Kidney epithelial cell (primary cell): ENCODE data around the gene DAAM2. TPM values are rescaled to one million over a fixed set of nuclear protein-coding genes. Genes with fewer than 3 reads are reported as not detected.

Source experiments
- DNase-seq: peaks from one replicate; pipeline ENCODE4 v3.0.0-alpha.2; 2010; ENCODE audit warnings: low read depth
- H3K27me3 ChIP-seq: 2 replicates; pipeline ENCODE4 v1.6.0; 2011; ENCODE audit warnings: low read length; ENCODE audit not compliant: control insufficient read depth, insufficient read depth
- H3K36me3 ChIP-seq: 2 replicates; pipeline ENCODE4 v1.5.1; 2011; ENCODE audit warnings: low read length; ENCODE audit not compliant: control insufficient read depth, insufficient read depth
- H3K4me3 ChIP-seq: 2 replicates; pipeline ENCODE4 v1.5.1; 2011; ENCODE audit warnings: low read depth, mild to moderate bottlenecking, control low read depth, low read length
- CTCF ChIP-seq: IDR thresholded peaks from 2 replicates; pipeline ENCODE4 v1.5.1; 2011; ENCODE audit warnings: mild to moderate bottlenecking, moderate library complexity, low read length, control low read depth, inconsistent platforms; ENCODE audit not compliant: insufficient read depth, poor library complexity, severe bottlenecking
- total RNA-seq: library from RNA; depleted of rRNA; stranded (reverse); fragments of >200 nt; gene quantifications from 2 replicates; pipeline ENCODE4 v1.2.3, GENCODE V29; 2015

The DAAM2 gene
- total RNA-seq, 1 donor from 2014 or later = 1.3 TPM

DNA sequence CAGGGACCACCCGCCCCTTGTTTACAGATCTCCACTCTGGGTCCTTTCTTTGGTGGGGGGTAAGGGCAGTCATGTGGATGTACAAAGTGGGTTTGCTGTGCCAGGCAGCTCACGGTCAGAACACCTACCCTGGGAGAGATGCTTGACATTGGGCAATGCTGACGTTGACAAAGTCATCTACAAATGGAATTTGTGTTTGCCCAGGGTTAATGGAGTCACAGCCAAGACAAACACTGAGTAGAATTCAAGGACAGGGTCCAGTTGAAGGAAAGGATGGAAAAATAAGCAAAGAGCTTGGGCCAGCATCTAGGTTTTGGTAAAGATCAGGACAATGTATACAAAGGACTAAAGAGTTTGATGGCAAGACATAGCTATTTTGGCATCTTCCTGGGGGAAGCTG, 87.4 kb downstream of the DAAM2 start:
- no peak for DNase-seq
- Histone ChIP-seq H3K4me3 (no peak overlapping the region), H3K27me3 (no peaks in the 10 kb centered on the region), H3K36me3 (no peaks in the 10 kb centered on the region)
- no peak for TF ChIP-seq CTCF

- Histone ChIP-seq H3K36me3 (no peaks in the 10 kb centered on the region), H3K4me3 (no peak overlapping the region), H3K27me3 (no peaks in the 10 kb centered on the region)
- no peak for DNase-seq
- no peak for TF ChIP-seq CTCF
Measured at GRCh38 chr6:39880594-39880993, 88.4 kb downstream of the DAAM2 start.

GRCh38 chr6:39881851-39882530, 89.8 kb downstream of the DAAM2 start:
- H3K4me3 ChIP-seq = no peak overlapping the region
- no peak for DNase-seq
- no peaks in the 10 kb centered on the region for H3K27me3 ChIP-seq
- no peak for TF ChIP-seq CTCF
- H3K36me3 ChIP-seq = no peaks in the 10 kb centered on the region

- peak; percentile 76 for DNase-seq
- no peak for TF ChIP-seq CTCF
- Histone ChIP-seq H3K4me3 (no peak overlapping the region), H3K27me3 (no peaks in the 10 kb centered on the region), H3K36me3 (no peaks in the 10 kb centered on the region)
Measured at GRCh38 chr6:39882531-39882899, 90.3 kb downstream of the DAAM2 start.

- Histone ChIP-seq H3K36me3 (no peaks in the 10 kb centered on the region), H3K4me3 (no peak overlapping the region), H3K27me3 (no peaks in the 10 kb centered on the region)
- TF ChIP-seq CTCF = no peak
- no peak for DNase-seq
Measured at GRCh38 chr6:39884696-39885095, 92.5 kb downstream of the DAAM2 start.

DNA sequence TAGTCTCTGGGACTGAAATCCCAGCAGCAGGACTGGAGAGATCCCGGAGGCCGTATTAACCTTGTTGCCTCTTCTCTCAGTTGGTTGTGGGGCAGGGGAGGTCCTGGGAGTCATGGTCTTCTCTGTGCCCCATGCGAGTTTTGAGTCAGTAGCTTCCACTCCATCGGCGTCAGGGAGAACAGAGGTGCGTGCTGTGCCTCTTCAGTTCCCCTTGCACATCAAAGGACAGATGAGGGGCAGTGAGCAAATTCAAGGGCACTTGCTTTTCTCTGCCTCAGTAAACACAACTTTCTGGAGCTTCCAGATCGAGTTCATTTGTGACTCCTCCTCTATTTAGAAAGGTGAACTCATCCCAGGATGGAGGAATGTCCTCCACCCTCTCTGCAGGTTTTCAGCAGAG, 93.5 kb downstream of the DAAM2 start:
- no peaks in the 10 kb centered on the region for H3K27me3 ChIP-seq
- DNase-seq = no peak
- H3K36me3 ChIP-seq = no peaks in the 10 kb centered on the region
- TF ChIP-seq CTCF = no peak
- no peak overlapping the region for H3K4me3 ChIP-seq
